ENCODE measurements around the gene SCAMP1.
"Not testable (repeated sequence)": the region's sequence is repeated elsewhere in the genome, so short reads cannot be mapped to it uniquely, and the experiment has no call there.

Gene SCAMP1

GRCh38 chr5:78336698-78337097 lies 23.7 kb upstream of the SCAMP1 start:
- no peak for DNase-seq (ENCODE audit: low read depth)
- Histone ChIP-seq H3K36me3 (ENCODE audit: control insufficient read depth, insufficient read depth, low read length, severe bottlenecking) (no peaks in the 10 kb centered on the region), H3K27me3 (replicated peaks; ENCODE audit: control insufficient read depth, insufficient read depth, low read length) (no peaks in the 10 kb centered on the region), H3K9ac (ENCODE audit: low read length) (no peak overlapping the region), H3K4me3 (ENCODE audit: low read length) (no peak overlapping the region), H3K4me1 (ENCODE audit: control insufficient read depth, insufficient read depth, low read length) (no peaks in the 10 kb centered on the region), H3K9me3 (ENCODE audit: control insufficient read depth, low read length) (peaks cover 8% of the 10 kb centered on the region)

- Histone ChIP-seq H3K4me1 (ENCODE audit: control insufficient read depth, insufficient read depth, low read length) (no peaks in the 10 kb centered on the region), H3K9ac (ENCODE audit: low read length) (no peak overlapping the region), H3K9me3 (ENCODE audit: control insufficient read depth, low read length) (peaks cover 8% of the 10 kb centered on the region), H3K4me3 (ENCODE audit: low read length) (no peak overlapping the region), H3K36me3 (ENCODE audit: control insufficient read depth, insufficient read depth, low read length, severe bottlenecking) (no peaks in the 10 kb centered on the region), H3K27me3 (replicated peaks; ENCODE audit: control insufficient read depth, insufficient read depth, low read length) (no peaks in the 10 kb centered on the region)
- DNase-seq (ENCODE audit: low read depth): no peak
Observed at GRCh38 chr5:78339617-78340436, 20.6 kb upstream of the SCAMP1 start.

GRCh38 chr5:78341440-78341839 lies 19.0 kb upstream of the SCAMP1 start:
- Histone ChIP-seq H3K9me3 (ENCODE audit: control insufficient read depth, low read length) (peaks cover 8% of the 10 kb centered on the region), H3K4me3 (ENCODE audit: low read length) (no peak overlapping the region), H3K9ac (ENCODE audit: low read length) (no peak overlapping the region), H3K4me1 (ENCODE audit: control insufficient read depth, insufficient read depth, low read length) (peaks cover 10% of the 10 kb centered on the region), H3K27me3 (replicated peaks; ENCODE audit: control insufficient read depth, insufficient read depth, low read length) (no peaks in the 10 kb centered on the region), H3K36me3 (ENCODE audit: control insufficient read depth, insufficient read depth, low read length, severe bottlenecking) (no peaks in the 10 kb centered on the region)
- no peak for DNase-seq (ENCODE audit: low read depth)

GRCh38 chr5:78345485-78345884 lies 14.9 kb upstream of the SCAMP1 start:
- no peaks in the 10 kb centered on the region for H3K9me3 ChIP-seq (ENCODE audit: control insufficient read depth, low read length)
- H3K9ac ChIP-seq (ENCODE audit: low read length): no peak overlapping the region
- DNase-seq (ENCODE audit: low read depth): peak; percentile 11
- peaks cover 10% of the 10 kb centered on the region for H3K4me1 ChIP-seq (ENCODE audit: control insufficient read depth, insufficient read depth, low read length)
- H3K4me3 ChIP-seq (ENCODE audit: low read length): peak overlapping the region; percentile 46
- no peaks in the 10 kb centered on the region for H3K36me3 ChIP-seq (ENCODE audit: control insufficient read depth, insufficient read depth, low read length, severe bottlenecking)
- H3K27me3 ChIP-seq (replicated peaks; ENCODE audit: control insufficient read depth, insufficient read depth, low read length): no peaks in the 10 kb centered on the region

- Histone ChIP-seq H3K4me1 (ENCODE audit: control insufficient read depth, insufficient read depth, low read length) (no peaks in the 10 kb centered on the region), H3K27me3 (replicated peaks; ENCODE audit: control insufficient read depth, insufficient read depth, low read length) (no peaks in the 10 kb centered on the region), H3K9ac (ENCODE audit: low read length) (no peak overlapping the region), H3K4me3 (ENCODE audit: low read length) (no peak overlapping the region), H3K9me3 (ENCODE audit: control insufficient read depth, low read length) (no peaks in the 10 kb centered on the region), H3K36me3 (ENCODE audit: control insufficient read depth, insufficient read depth, low read length, severe bottlenecking) (no peaks in the 10 kb centered on the region)
- no peak for DNase-seq (ENCODE audit: low read depth)
Observed at GRCh38 chr5:78353520-78353919, 6.9 kb upstream of the SCAMP1 start.

GRCh38 chr5:78354066-78354670 lies 6.2 kb upstream of the SCAMP1 start:
- Histone ChIP-seq H3K27me3 (replicated peaks; ENCODE audit: control insufficient read depth, insufficient read depth, low read length) (no peaks in the 10 kb centered on the region), H3K36me3 (ENCODE audit: control insufficient read depth, insufficient read depth, low read length, severe bottlenecking) (no peaks in the 10 kb centered on the region), H3K4me3 (ENCODE audit: low read length) (no peak overlapping the region), H3K4me1 (ENCODE audit: control insufficient read depth, insufficient read depth, low read length) (peaks cover 2% of the 10 kb centered on the region), H3K9ac (ENCODE audit: low read length) (no peak overlapping the region), H3K9me3 (ENCODE audit: control insufficient read depth, low read length) (no peaks in the 10 kb centered on the region)
- DNase-seq (ENCODE audit: low read depth): no peak

- H3K9me3 ChIP-seq (ENCODE audit: control insufficient read depth, low read length): no peaks in the 10 kb centered on the region
- no peak for DNase-seq (ENCODE audit: low read depth)
- peaks cover 4% of the 10 kb centered on the region for H3K4me1 ChIP-seq (ENCODE audit: control insufficient read depth, insufficient read depth, low read length)
- H3K9ac ChIP-seq (ENCODE audit: low read length): no peak overlapping the region
- H3K4me3 ChIP-seq (ENCODE audit: low read length): no peak overlapping the region
- no peaks in the 10 kb centered on the region for H3K27me3 ChIP-seq (replicated peaks; ENCODE audit: control insufficient read depth, insufficient read depth, low read length)
- H3K36me3 ChIP-seq (ENCODE audit: control insufficient read depth, insufficient read depth, low read length, severe bottlenecking): no peaks in the 10 kb centered on the region
Observed at GRCh38 chr5:78355561-78355960, 4.9 kb upstream of the SCAMP1 start.

GRCh38 chr5:78359455-78359830 lies 974 bp upstream of the SCAMP1 start:
- not testable (repeated sequence) for H3K36me3 ChIP-seq (ENCODE audit: control insufficient read depth, insufficient read depth, low read length, severe bottlenecking); H3K9me3 ChIP-seq (ENCODE audit: control insufficient read depth, low read length); DNase-seq (ENCODE audit: low read depth); H3K27me3 ChIP-seq (replicated peaks; ENCODE audit: control insufficient read depth, insufficient read depth, low read length)
- peak overlapping the region; percentile 97 for H3K4me3 ChIP-seq (ENCODE audit: low read length)
- H3K4me1 ChIP-seq (ENCODE audit: control insufficient read depth, insufficient read depth, low read length): peaks cover 13% of the 10 kb centered on the region
- peak overlapping the region; percentile 96 for H3K9ac ChIP-seq (ENCODE audit: low read length)

GRCh38 chr5:78360674-78360923 lies 182 bp downstream of the SCAMP1 start:
- H3K36me3 ChIP-seq (ENCODE audit: control insufficient read depth, insufficient read depth, low read length, severe bottlenecking): no peaks in the 10 kb centered on the region
- no peaks in the 10 kb centered on the region for H3K9me3 ChIP-seq (ENCODE audit: control insufficient read depth, low read length)
- peaks cover 13% of the 10 kb centered on the region for H3K4me1 ChIP-seq (ENCODE audit: control insufficient read depth, insufficient read depth, low read length)
- no peaks in the 10 kb centered on the region for H3K27me3 ChIP-seq (replicated peaks; ENCODE audit: control insufficient read depth, insufficient read depth, low read length)
- H3K9ac ChIP-seq (ENCODE audit: low read length): peak overlapping the region; percentile 96
- no peak for DNase-seq (ENCODE audit: low read depth)
- peak overlapping the region; percentile 97 for H3K4me3 ChIP-seq (ENCODE audit: low read length)

- Histone ChIP-seq H3K4me3 (ENCODE audit: low read length) (peak overlapping the region; percentile 97), H3K9me3 (ENCODE audit: control insufficient read depth, low read length) (no peaks in the 10 kb centered on the region), H3K4me1 (ENCODE audit: control insufficient read depth, insufficient read depth, low read length) (peaks cover 13% of the 10 kb centered on the region), H3K36me3 (ENCODE audit: control insufficient read depth, insufficient read depth, low read length, severe bottlenecking) (no peaks in the 10 kb centered on the region), H3K27me3 (replicated peaks; ENCODE audit: control insufficient read depth, insufficient read depth, low read length) (no peaks in the 10 kb centered on the region), H3K9ac (ENCODE audit: low read length) (peak overlapping the region; percentile 96)
- peak; percentile 60 for DNase-seq (ENCODE audit: low read depth)
Observed at GRCh38 chr5:78360924-78361630, 660 bp downstream of the SCAMP1 start.

GRCh38 chr5:78361631-78361993 lies 1.2 kb downstream of the SCAMP1 start:
- H3K4me3 ChIP-seq (ENCODE audit: low read length): peak overlapping the region; percentile 97
- H3K9ac ChIP-seq (ENCODE audit: low read length): peak overlapping the region; percentile 96
- no peaks in the 10 kb centered on the region for H3K27me3 ChIP-seq (replicated peaks; ENCODE audit: control insufficient read depth, insufficient read depth, low read length)
- H3K4me1 ChIP-seq (ENCODE audit: control insufficient read depth, insufficient read depth, low read length): peaks cover 13% of the 10 kb centered on the region
- H3K36me3 ChIP-seq (ENCODE audit: control insufficient read depth, insufficient read depth, low read length, severe bottlenecking): no peaks in the 10 kb centered on the region
- no peak for DNase-seq (ENCODE audit: low read depth)
- no peaks in the 10 kb centered on the region for H3K9me3 ChIP-seq (ENCODE audit: control insufficient read depth, low read length)

Measured in adipocyte (in vitro differentiated cells).